GM12878 (cell line): Measurements from ENCODE around the gene PHF3. TPM values are rescaled to one million over a fixed set of nuclear protein-coding genes. Genes with fewer than 3 reads are reported as not detected.

Source experiments
- ATAC-seq: fragments of 200-7000 bp; cut with Tn5 transposase; 3 replicates; pipeline ENCODE4 v1.9.1; 2020; ENCODE audit warnings: mild to moderate bottlenecking, moderate library complexity
- BruUV-seq: library from RNA; stranded (reverse); fragments of 400-500 nt; replicated peaks from 2 replicates; lab custom pipeline; 2021; lab: Mats Ljungman, UMichigan
- CTCF ChIA-PET: fragments of 300-600 bp; sonication (Branson Sonifier 250); formaldehyde crosslinking; extraction: SDS; loops from one replicate; lab custom pipeline; 2021; ENCODE audit warnings: inconsistent platforms; lab: Yijun Ruan, JAX
- POLR2A ChIA-PET: fragments of 350-600 bp; formaldehyde crosslinking; extraction: SDS; loops from one replicate; lab custom pipeline; 2021; ENCODE audit warnings: inconsistent platforms; lab: Charles Lee
- RAD21 ChIA-PET: fragments of 300-600 bp; sonication (Branson Sonifier 250); formaldehyde crosslinking; loops from one replicate; lab custom pipeline; 2023; ENCODE audit warnings: antibody characterized with exemption; ENCODE audit not compliant: unreplicated experiment; lab: Charles Lee
- SMC1A ChIA-PET: fragments of 300-600 bp; sonication (Branson Sonifier 250); formaldehyde crosslinking; loops from one replicate; lab custom pipeline; 2023; ENCODE audit not compliant: unreplicated experiment, uncharacterized antibody; lab: Charles Lee
- DNase-seq: peaks from one replicate; pipeline ENCODE4 v3.0.0-alpha.2; 2011; ENCODE audit warnings: low read depth, low spot score
- FAIRE-seq: peaks from 3 replicates; lab custom pipeline; 2011; peaks lifted over from hg19 to GRCh38; lab: Jason Lieb, UNC
- H2AFZ ChIP-seq: 2 replicates; pipeline ENCODE4 v1.6.0; 2011; ENCODE audit warnings: low read depth, low read length, control low read depth; ENCODE audit not compliant: control insufficient read depth
- H3K27ac ChIP-seq: 2 replicates; pipeline ENCODE4 v1.5.1; 2011; ENCODE audit warnings: control low read depth; ENCODE audit not compliant: control insufficient read depth, insufficient read depth
- H3K27me3 ChIP-seq, 2 experiments: replicated peaks in 1 of 2; 2 replicates each; pipeline versions ENCODE4 v1.6.0 to v1.6.1; 2011; ENCODE audit warnings: low read length in 1 of 2; ENCODE audit not compliant: control insufficient read depth in 2 of 2, insufficient read depth in 2 of 2
- H3K36me3 ChIP-seq, 2 experiments: 2 replicates each; pipeline ENCODE4 v1.5.1; 2011; ENCODE audit warnings: low read length in 1 of 2; ENCODE audit not compliant: control insufficient read depth in 2 of 2, insufficient read depth in 2 of 2
- H3K4me1 ChIP-seq: 2 replicates; pipeline ENCODE4 v1.6.1; 2011; ENCODE audit warnings: mild to moderate bottlenecking, low read length, moderate library complexity, mixed read lengths; ENCODE audit not compliant: control insufficient read depth, insufficient read depth
- H3K4me2 ChIP-seq: 2 replicates; pipeline ENCODE4 v1.6.0; 2011; ENCODE audit warnings: control low read depth; ENCODE audit not compliant: control insufficient read depth, insufficient read depth
- H3K4me3 ChIP-seq: fragments of 200-600 bp; sonication (generic); 2 replicates; pipeline ENCODE4 v1.5.1; 2016
- H3K79me2 ChIP-seq: 2 replicates; pipeline ENCODE4 v1.6.0; 2011; ENCODE audit warnings: low read length; ENCODE audit not compliant: control insufficient read depth, insufficient read depth
- H3K9ac ChIP-seq: 2 replicates; pipeline ENCODE4 v1.8.0; 2011; ENCODE audit warnings: low read length, control low read depth, mixed read lengths; ENCODE audit not compliant: control insufficient read depth, insufficient read depth
- H3K9me3 ChIP-seq: replicated peaks from 3 replicates; pipeline ENCODE4 v1.5.1; 2011; ENCODE audit warnings: mild to moderate bottlenecking, low read length; ENCODE audit not compliant: control insufficient read depth, insufficient read depth
- H4K20me1 ChIP-seq: 2 replicates; pipeline ENCODE4 v1.6.0; 2011; ENCODE audit not compliant: control insufficient read depth, insufficient read depth
- ATF7 ChIP-seq: fragments of 450-650 bp; IDR thresholded peaks from 2 replicates; pipeline ENCODE4 v1.6.1; 2016; ENCODE audit warnings: low read depth, mild to moderate bottlenecking
- CHD4 ChIP-seq: fragments of 200-600 bp; sonication (generic); IDR thresholded peaks from 2 replicates; pipeline ENCODE4 v1.6.1; 2016; ENCODE audit warnings: mild to moderate bottlenecking
- CREB1 ChIP-seq: IDR thresholded peaks from 2 replicates; pipeline ENCODE4 v1.6.1; 2012; ENCODE audit warnings: low read depth, mild to moderate bottlenecking, inconsistent platforms
- EED ChIP-seq: sonication (generic); IDR thresholded peaks from 2 replicates; pipeline ENCODE4 v1.6.1; 2016; ENCODE audit warnings: antibody characterized with exemption, low read depth
- EP300 ChIP-seq, 2 experiments: fragments of 150-350 bp in 1 of 2; IDR thresholded peaks; 2 replicates each; pipeline ENCODE4 v1.6.1; 2011 to 2012; ENCODE audit warnings: low read depth in 2 of 2, low read length in 2 of 2, borderline replicate concordance in 1 of 2, improper control_type of control experiment in 1 of 2, inconsistent platforms in 1 of 2; ENCODE audit not compliant: control insufficient read depth in 1 of 2
- ESRRA ChIP-seq: IDR thresholded peaks from 2 replicates; pipeline ENCODE4 v1.6.1; 2012; ENCODE audit warnings: mild to moderate bottlenecking, low read length, improper control_type of control experiment
- IRF4 ChIP-seq: IDR thresholded peaks from 2 replicates; pipeline ENCODE4 v1.6.1; 2011; ENCODE audit warnings: low read depth, low read length
- JUND ChIP-seq: IDR thresholded peaks from 2 replicates; pipeline ENCODE4 v1.6.1; 2012; ENCODE audit warnings: low read depth, mild to moderate bottlenecking, low read length, improper control_type of control experiment, moderate library complexity
- NBN ChIP-seq: fragments of 450-650 bp; IDR thresholded peaks from 2 replicates; pipeline ENCODE4 v1.6.1; 2016
- PML ChIP-seq: IDR thresholded peaks from 2 replicates; pipeline ENCODE4 v1.6.1; 2012; ENCODE audit warnings: low read length, inconsistent platforms
- RB1 ChIP-seq: fragments of 450-650 bp; formaldehyde crosslinking; IDR thresholded peaks from 2 replicates; pipeline ENCODE4 v1.6.1; 2017; ENCODE audit warnings: mild to moderate bottlenecking, borderline replicate concordance
- SMC3 ChIP-seq: IDR thresholded peaks from 2 replicates; pipeline ENCODE4 v1.6.1; 2011; ENCODE audit warnings: low read length, improper control_type of control experiment, borderline replicate concordance
- SREBF2 ChIP-seq: IDR thresholded peaks from 2 replicates; pipeline ENCODE4 v1.6.1; 2012; ENCODE audit warnings: mild to moderate bottlenecking, low read length
- ZNF687 ChIP-seq: fragments of 450-650 bp; IDR thresholded peaks from 2 replicates; pipeline ENCODE4 v1.6.1; 2017; ENCODE audit warnings: mild to moderate bottlenecking, moderate library complexity
- ZZZ3 ChIP-seq: IDR thresholded peaks from 2 replicates; pipeline ENCODE4 v1.6.1; 2011; ENCODE audit warnings: low read depth; ENCODE audit not compliant: control insufficient read depth, insufficient read length
- WGBS: methylation state at CpG from one replicate; pipeline ENCODE4 v1.1.6; 2016; ENCODE audit warnings: low lambda C conversion rate; ENCODE audit not compliant: insufficient replicate concordance, insufficient coverage; ENCODE audit errors: missing lambda C conversion rate; 5-methylcytosine and 5-hydroxymethylcytosine counted together
- in situ Hi-C: fragments of 300-500 bp; cut with MboI; formaldehyde crosslinking; loops from 9 replicates; pipeline ENCODE4 v1.14.3; 2018; ENCODE audit warnings: mixed read lengths
- intact Hi-C: fragments of 100-400 bp; cut with micrococcal nuclease; formaldehyde crosslinking; loops from one replicate; pipeline ENCODE4 v1.14.2; 2022; ENCODE audit not compliant: unreplicated experiment
- polyA plus RNA-seq, 11 experiments: library from polyadenylated mRNA; depleted of rRNA in 4 of 11; unstranded in 6 of 11; stranded (reverse) in 5 of 11; fragments of >200 nt; fragmentation: Nextera tagmentation in 4 of 11; fragmentation: Illumina TruSeq in 1 of 11; extraction: Ambion mirVana in 4 of 11; extraction: Trizol in 1 of 11; gene quantifications; 1 replicate in 1 of 11; 2 replicates in 10 of 11; pipeline versions ENCODE4 v1.2.1 to v1.2.3, GENCODE V29; 2011 to 2016; ENCODE audit warnings: inconsistent platforms in 2 of 11, missing spikeins in 2 of 11, low read depth in 1 of 11
- total RNA-seq, 4 experiments: library from RNA; depleted of rRNA in 3 of 4; stranded (reverse); fragments of >200 nt in 3 of 4; fragmentation: Illumina TruSeq in 1 of 4; extraction: Trizol in 1 of 4; gene quantifications; 2 replicates each; pipeline versions ENCODE4 v1.2.1 to v1.2.3, GENCODE V29; 2013 to 2021
- TF ChIP-seq, protein P1 (sequence below): IDR thresholded peaks from 2 replicates; pipeline ENCODE4 v1.6.1; 2012; ENCODE audit warnings: low read length, inconsistent platforms
- TF ChIP-seq, protein P2 (sequence below): fragments of 450-650 bp; IDR thresholded peaks from 2 replicates; pipeline ENCODE4 v1.6.1; 2014; ENCODE audit warnings: mild to moderate bottlenecking

The PHF3 gene
- total and polyA plus RNA-seq, 10 of the 15 experiments (the other 5 are each of a cell fraction or from before 2014, with no cell fraction given): 8.3 to 61.5 (median 26.6) TPM

DNA sequence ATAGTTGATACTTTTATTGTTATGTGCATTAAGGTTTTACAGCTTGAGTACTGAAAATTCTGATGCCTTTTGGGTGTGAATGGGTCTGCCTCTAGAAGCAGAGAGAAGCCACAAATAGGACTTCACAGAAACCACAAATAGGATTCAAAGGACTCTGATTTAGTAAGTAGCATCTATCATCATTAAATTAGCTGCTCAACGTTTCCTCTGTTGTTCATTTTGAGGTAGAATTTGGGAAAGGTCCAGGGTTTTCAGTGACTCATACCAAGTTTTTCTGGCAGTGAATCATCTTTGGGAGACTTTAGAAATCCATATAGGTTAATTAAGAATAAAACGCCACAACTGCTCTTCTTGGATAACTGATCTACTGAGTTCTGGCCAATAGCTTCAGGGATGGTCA is 105.1 kb downstream of the PHF3 start:
- no TSS peak for BruUV-seq
- H3K4me1 ChIP-seq: no peaks in the 10 kb centered on the region
- CTCF ChIA-PET: interaction anchor here (1.2 to 1.5 kb wide), 2 partner anchors 8 to 15 kb away, joined by 3 to 4 read pairs; no protein-coding TSS in a partner anchor
- FAIRE-seq: no peak
- RAD21 ChIA-PET: no interaction called here
- ATAC-seq: no peak
- H4K20me1 ChIP-seq: no peaks in the 10 kb centered on the region
- TF ChIP-seq, protein P1, sequence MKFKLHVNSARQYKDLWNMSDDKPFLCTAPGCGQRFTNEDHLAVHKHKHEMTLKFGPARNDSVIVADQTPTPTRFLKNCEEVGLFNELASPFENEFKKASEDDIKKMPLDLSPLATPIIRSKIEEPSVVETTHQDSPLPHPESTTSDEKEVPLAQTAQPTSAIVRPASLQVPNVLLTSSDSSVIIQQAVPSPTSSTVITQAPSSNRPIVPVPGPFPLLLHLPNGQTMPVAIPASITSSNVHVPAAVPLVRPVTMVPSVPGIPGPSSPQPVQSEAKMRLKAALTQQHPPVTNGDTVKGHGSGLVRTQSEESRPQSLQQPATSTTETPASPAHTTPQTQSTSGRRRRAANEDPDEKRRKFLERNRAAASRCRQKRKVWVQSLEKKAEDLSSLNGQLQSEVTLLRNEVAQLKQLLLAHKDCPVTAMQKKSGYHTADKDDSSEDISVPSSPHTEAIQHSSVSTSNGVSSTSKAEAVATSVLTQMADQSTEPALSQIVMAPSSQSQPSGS: no peak
- TF ChIP-seq CREB1: no peak
- TF ChIP-seq EP300 (IDR thresholded peaks at IDR 0.05; ENCODE audit: borderline replicate concordance in 1 of 2, control insufficient read depth in 1 of 2, low read depth in 2 of 2, low read length in 2 of 2): no peak
- TF ChIP-seq ZNF687: no peak
- no peak for TF ChIP-seq SREBF2
- TF ChIP-seq, protein P2, sequence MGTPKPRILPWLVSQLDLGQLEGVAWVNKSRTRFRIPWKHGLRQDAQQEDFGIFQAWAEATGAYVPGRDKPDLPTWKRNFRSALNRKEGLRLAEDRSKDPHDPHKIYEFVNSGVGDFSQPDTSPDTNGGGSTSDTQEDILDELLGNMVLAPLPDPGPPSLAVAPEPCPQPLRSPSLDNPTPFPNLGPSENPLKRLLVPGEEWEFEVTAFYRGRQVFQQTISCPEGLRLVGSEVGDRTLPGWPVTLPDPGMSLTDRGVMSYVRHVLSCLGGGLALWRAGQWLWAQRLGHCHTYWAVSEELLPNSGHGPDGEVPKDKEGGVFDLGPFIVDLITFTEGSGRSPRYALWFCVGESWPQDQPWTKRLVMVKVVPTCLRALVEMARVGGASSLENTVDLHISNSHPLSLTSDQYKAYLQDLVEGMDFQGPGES: no peak
- TF ChIP-seq ATF7: no peak
- no peak for TF ChIP-seq CHD4
- no peak for TF ChIP-seq JUND
- TF ChIP-seq SMC3: no peak
- no peak for TF ChIP-seq ZZZ3
- no peak for TF ChIP-seq IRF4
- TF ChIP-seq NBN: no peak
- no peak for TF ChIP-seq EED
- no peak for TF ChIP-seq RB1
- no peak for TF ChIP-seq ESRRA
- TF ChIP-seq PML: no peak
- H3K36me3 ChIP-seq: no peaks in the 10 kb centered on the region
- no peak overlapping the region for H3K4me2 ChIP-seq
- 48% methylated on average over 2 of the region's 2 CpGs for WGBS
- no peak overlapping the region for H2AFZ ChIP-seq
- no peak overlapping the region for H3K9ac ChIP-seq
- intact Hi-C loops (no loop called here), in situ Hi-C loops (no loop called here)
- no peaks in the 10 kb centered on the region for H3K79me2 ChIP-seq
- no peaks in the 10 kb centered on the region for H3K27me3 ChIP-seq
- no peak overlapping the region for H3K27ac ChIP-seq
- H3K4me3 ChIP-seq: no peak overlapping the region
- DNase-seq: no peak
- H3K9me3 ChIP-seq: no peaks in the 10 kb centered on the region
- SMC1A ChIA-PET: interaction anchor here (0.5 to 2.5 kb wide), 3 partner anchors 11 to 434 kb away, joined by 3 to 11 read pairs (median 3); no protein-coding TSS in a partner anchor
- POLR2A ChIA-PET: no interaction called here
